SK-N-SH (cell line): Measurements from ENCODE around the gene DYNC1H1. TPM values are rescaled to one million over a fixed set of nuclear protein-coding genes. Genes with fewer than 3 reads are reported as not detected.

ENCODE experiments used
- CTCF ChIA-PET: fragments of 300-600, 350-600 bp; formaldehyde crosslinking; extraction: SDS; loops from one replicate; lab custom pipeline; 2021; lab: Yijun Ruan, JAX
- POLR2A ChIA-PET: fragments of 350-600 bp; sonication (Branson Sonifier 250); formaldehyde crosslinking; extraction: SDS; loops from one replicate; lab custom pipeline; 2020; ENCODE audit warnings: antibody characterized with exemption, inconsistent platforms; lab: Yijun Ruan, JAX
- DNase-seq: peaks from one replicate; pipeline ENCODE4 v3.0.0; 2012
- H2AFZ ChIP-seq: fragments of 200-600 bp; sonication (generic); 2 replicates; pipeline ENCODE4 v1.8.1; 2016; ENCODE audit warnings: antibody characterized with exemption, mild to moderate bottlenecking, low read depth
- H3F3A ChIP-seq: fragments of 200-600 bp; sonication (generic); replicated peaks from 2 replicates; pipeline ENCODE3; 2016; ENCODE audit warnings: antibody characterized with exemption, mild to moderate bottlenecking; ENCODE audit not compliant: insufficient read depth
- H3K27ac ChIP-seq, 2 experiments: fragments of 200-500 bp in 1 of 2; fragments of 200-600 bp in 1 of 2; sonication (Bioruptor generic) in 1 of 2; sonication (generic), shearing (Covaris generic) in 1 of 2; 2 replicates each; pipeline versions ENCODE4 v1.5.1 to v1.6.1; 2014 to 2016; ENCODE audit warnings: low read depth in 2 of 2, inconsistent platforms in 1 of 2, low read length in 1 of 2, mild to moderate bottlenecking in 1 of 2, mixed read lengths in 1 of 2
- H3K27me3 ChIP-seq: fragments of 200-600 bp; sonication (generic), shearing (Covaris generic); 2 replicates; pipeline ENCODE4 v1.6.1; 2016; ENCODE audit warnings: mixed run types; ENCODE audit not compliant: insufficient read depth
- H3K36me3 ChIP-seq, 2 experiments: fragments of 200-500 bp in 1 of 2; fragments of 200-600 bp in 1 of 2; sonication (Bioruptor generic) in 1 of 2; sonication (generic) in 1 of 2; replicated peaks in 1 of 2; 2 replicates each; pipeline versions ENCODE3 to v1.5.1; 2014 to 2016; ENCODE audit warnings: low read length in 1 of 2, mild to moderate bottlenecking in 1 of 2; ENCODE audit not compliant: insufficient read depth in 2 of 2, control insufficient read depth in 1 of 2
- H3K4me1 ChIP-seq, 2 experiments: fragments of 200-500 bp in 1 of 2; fragments of 200-600 bp in 1 of 2; sonication (Bioruptor generic) in 1 of 2; sonication (generic), shearing (Covaris generic) in 1 of 2; 2 replicates each; pipeline versions ENCODE4 v1.5.1 to v1.6.1; 2014 to 2016; ENCODE audit warnings: low read depth in 1 of 2, low read length in 1 of 2, mixed run types in 1 of 2; ENCODE audit not compliant: insufficient read depth in 2 of 2, control insufficient read depth in 1 of 2
- H3K4me2 ChIP-seq: fragments of 200-600 bp; sonication (generic), shearing (Covaris generic); 2 replicates; pipeline ENCODE4 v1.6.1; 2017; ENCODE audit warnings: mixed run types
- H3K4me3 ChIP-seq, 2 experiments: fragments of 200-500 bp in 1 of 2; fragments of 200-600 bp in 1 of 2; sonication (Bioruptor generic) in 1 of 2; sonication (generic), shearing (Covaris generic) in 1 of 2; 2 replicates each; pipeline versions ENCODE4 v1.5.1 to v1.8.1; 2014 to 2016; ENCODE audit warnings: low read depth in 2 of 2, inconsistent platforms in 1 of 2, low read length in 1 of 2, mild to moderate bottlenecking in 1 of 2, mixed read lengths in 1 of 2, moderate library complexity in 1 of 2
- H3K79me2 ChIP-seq: fragments of 200-600 bp; sonication (generic); 2 replicates; pipeline ENCODE4 v1.8.1; 2017; ENCODE audit warnings: mild to moderate bottlenecking; ENCODE audit not compliant: insufficient read depth
- H3K9ac ChIP-seq: fragments of 200-600 bp; sonication (generic); 2 replicates; pipeline ENCODE4 v1.6.1; 2017; ENCODE audit warnings: mixed run types
- H3K9me2 ChIP-seq: fragments of 200-600 bp; sonication (generic); 2 replicates; pipeline ENCODE4 v1.6.1; 2017; ENCODE audit warnings: mixed run types
- H3K9me3 ChIP-seq: fragments of 200-600 bp; sonication (generic); 2 replicates; pipeline ENCODE4 v1.6.1; 2017; ENCODE audit warnings: mixed run types, mild to moderate bottlenecking, moderate library complexity
- H4K20me1 ChIP-seq: fragments of 200-600 bp; sonication (generic); 2 replicates; pipeline ENCODE4 v1.6.1; 2017; ENCODE audit warnings: mild to moderate bottlenecking, mixed run types; ENCODE audit not compliant: insufficient read depth
- CHD2 ChIP-seq: fragments of 150-350 bp; IDR thresholded peaks from 2 replicates; pipeline ENCODE4 v1.6.1; 2018; ENCODE audit warnings: low read length; ENCODE audit not compliant: partially characterized antibody
- ELF1 ChIP-seq: IDR thresholded peaks from 2 replicates; pipeline ENCODE4 v1.4.0; 2012
- EP300 ChIP-seq, 2 experiments: IDR thresholded peaks; 2 replicates each; pipeline versions ENCODE4 v1.4.0 to v1.6.1; 2012; ENCODE audit warnings: borderline replicate concordance in 1 of 2, low read depth in 1 of 2, low read length in 1 of 2
- GATA2 ChIP-seq: sonication (generic); formaldehyde crosslinking; IDR thresholded peaks from 2 replicates; pipeline ENCODE4 v1.5.0; 2020; ENCODE audit warnings: mild to moderate bottlenecking, missing genetic modification reagents
- MEF2A ChIP-seq: IDR thresholded peaks from 2 replicates; pipeline ENCODE4 v1.4.0; 2012; ENCODE audit warnings: low read depth, borderline replicate concordance
- MXI1 ChIP-seq: IDR thresholded peaks from 2 replicates; pipeline ENCODE4 v1.6.1; 2012; ENCODE audit warnings: mild to moderate bottlenecking, low read depth, low read length, improper control_type of control experiment
- RAD21 ChIP-seq: IDR thresholded peaks from 2 replicates; pipeline ENCODE4 v1.6.1; 2012; ENCODE audit warnings: mild to moderate bottlenecking, low read length
- RFX5 ChIP-seq: IDR thresholded peaks from 2 replicates; pipeline ENCODE4 v1.6.1; 2012; ENCODE audit warnings: mild to moderate bottlenecking, improper control_type of control experiment, low read length
- RXRA ChIP-seq: IDR thresholded peaks from 2 replicates; pipeline ENCODE4 v1.4.0; 2012; ENCODE audit warnings: low read depth, mild to moderate bottlenecking, borderline replicate concordance
- SMC3 ChIP-seq: IDR thresholded peaks from 2 replicates; pipeline ENCODE4 v1.6.1; 2012; ENCODE audit warnings: low read depth, low read length, improper control_type of control experiment
- TCF12 ChIP-seq: IDR thresholded peaks from 2 replicates; pipeline ENCODE4 v1.4.0; 2012
- YY1 ChIP-seq: IDR thresholded peaks from 2 replicates; pipeline ENCODE4 v1.4.0; 2012; ENCODE audit warnings: low read depth, mild to moderate bottlenecking
- WGBS: methylation state at CpG from one replicate; pipeline ENCODE4 v1.1.6; 2017; ENCODE audit warnings: low lambda C conversion rate; 5-methylcytosine and 5-hydroxymethylcytosine counted together
- polyA plus RNA-seq, 3 experiments: library from polyadenylated mRNA; depleted of rRNA; stranded (reverse); fragments of >200 nt; gene quantifications; 2 replicates each; pipeline ENCODE4 v1.2.3, GENCODE V29; 2012
- TF ChIP-seq, protein P1 (sequence below): fragments of 150-350 bp; IDR thresholded peaks from 2 replicates; pipeline ENCODE4 v1.6.1; 2017; ENCODE audit warnings: antibody characterized with exemption, low read length, low read depth, borderline replicate concordance
- TF ChIP-seq, protein P2 (sequence below): IDR thresholded peaks from 2 replicates; pipeline ENCODE4; 2012
- TF ChIP-seq, protein P3 (sequence below): IDR thresholded peaks from 2 replicates; pipeline ENCODE4 v1.4.0; 2012; ENCODE audit warnings: low read depth, borderline replicate concordance
- TF ChIP-seq, protein P4 (sequence below): IDR thresholded peaks from 2 replicates; pipeline ENCODE4 v1.6.1; 2012; ENCODE audit warnings: mild to moderate bottlenecking, low read depth, low read length, moderate library complexity

DYNC1H1 gene
- polyA plus RNA-seq, 1 of the 3 experiments (the other 2 are of a cell fraction): 140 TPM

DNA sequence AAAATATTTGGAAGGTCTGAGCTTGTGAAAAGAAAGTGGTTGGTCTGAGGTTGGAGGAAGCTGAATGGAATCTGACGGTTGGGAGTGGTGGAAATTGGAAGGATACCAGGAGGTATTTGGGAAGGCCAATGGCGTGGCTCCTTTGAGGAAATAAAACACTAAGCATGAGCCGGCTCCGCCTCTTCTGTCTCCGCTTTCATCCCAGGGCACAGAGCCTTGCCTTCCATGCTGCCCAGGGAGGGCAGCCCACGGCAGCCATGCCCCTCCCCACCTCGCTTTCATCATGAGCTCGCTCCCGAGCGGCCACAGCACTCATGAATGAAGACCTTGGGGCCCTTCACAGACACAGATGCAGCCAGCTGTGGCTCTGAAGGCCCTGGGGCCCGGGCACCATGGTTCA is 86.3 kb downstream of the DYNC1H1 start:
- WGBS: 84% methylated on average over 11 of the region's 11 CpGs
- ChIA-PET CTCF (interaction anchor here (1.5 to 1.9 kb wide), 2 partner anchors 46 to 343 kb away, joined by 4 to 7 read pairs; no protein-coding TSS in a partner anchor), POLR2A (no interaction called here)

More for the DNA sequence above, 86.3 kb downstream of the DYNC1H1 start:
- Histone ChIP-seq H3K27ac (no peak overlapping the region), H3K4me3 (no peak overlapping the region), H3K9me3 (no peaks in the 10 kb centered on the region), H3K27me3 (no peaks in the 10 kb centered on the region), H3K4me1 (no peaks in the 10 kb centered on the region), H3F3A (peaks cover 7% of the 10 kb centered on the region), H2AFZ (no peak overlapping the region), H3K4me2 (no peak overlapping the region), H4K20me1 (no peaks in the 10 kb centered on the region), H3K9ac (no peak overlapping the region), H3K79me2 (no peaks in the 10 kb centered on the region), H3K9me2 (no peaks in the 10 kb centered on the region), H3K36me3 (peaks cover 39 to 49% of the 10 kb centered on the region in 2 experiments)
- TF ChIP-seq RAD21 (no peak), MXI1 (no peak), MEF2A (no peak), EP300 (IDR thresholded peaks at IDR 0.05; ENCODE audit: borderline replicate concordance in 1 of 2, low read depth in 1 of 2, low read length in 1 of 2) (no peak), RFX5 (no peak), TCF12 (no peak), YY1 (no peak), GATA2 (CRISPR knock-in tag) (no peak), SMC3 (no peak), RXRA (no peak), ELF1 (no peak), CHD2 (no peak)
- TF ChIP-seq, protein P1, sequence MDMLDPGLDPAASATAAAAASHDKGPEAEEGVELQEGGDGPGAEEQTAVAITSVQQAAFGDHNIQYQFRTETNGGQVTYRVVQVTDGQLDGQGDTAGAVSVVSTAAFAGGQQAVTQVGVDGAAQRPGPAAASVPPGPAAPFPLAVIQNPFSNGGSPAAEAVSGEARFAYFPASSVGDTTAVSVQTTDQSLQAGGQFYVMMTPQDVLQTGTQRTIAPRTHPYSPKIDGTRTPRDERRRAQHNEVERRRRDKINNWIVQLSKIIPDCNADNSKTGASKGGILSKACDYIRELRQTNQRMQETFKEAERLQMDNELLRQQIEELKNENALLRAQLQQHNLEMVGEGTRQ: no peak
- TF ChIP-seq, protein P2, sequence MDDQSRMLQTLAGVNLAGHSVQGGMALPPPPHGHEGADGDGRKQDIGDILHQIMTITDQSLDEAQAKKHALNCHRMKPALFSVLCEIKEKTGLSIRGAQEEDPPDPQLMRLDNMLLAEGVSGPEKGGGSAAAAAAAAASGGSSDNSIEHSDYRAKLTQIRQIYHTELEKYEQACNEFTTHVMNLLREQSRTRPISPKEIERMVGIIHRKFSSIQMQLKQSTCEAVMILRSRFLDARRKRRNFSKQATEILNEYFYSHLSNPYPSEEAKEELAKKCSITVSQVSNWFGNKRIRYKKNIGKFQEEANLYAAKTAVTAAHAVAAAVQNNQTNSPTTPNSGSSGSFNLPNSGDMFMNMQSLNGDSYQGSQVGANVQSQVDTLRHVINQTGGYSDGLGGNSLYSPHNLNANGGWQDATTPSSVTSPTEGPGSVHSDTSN: no peak
- TF ChIP-seq, protein P3, sequence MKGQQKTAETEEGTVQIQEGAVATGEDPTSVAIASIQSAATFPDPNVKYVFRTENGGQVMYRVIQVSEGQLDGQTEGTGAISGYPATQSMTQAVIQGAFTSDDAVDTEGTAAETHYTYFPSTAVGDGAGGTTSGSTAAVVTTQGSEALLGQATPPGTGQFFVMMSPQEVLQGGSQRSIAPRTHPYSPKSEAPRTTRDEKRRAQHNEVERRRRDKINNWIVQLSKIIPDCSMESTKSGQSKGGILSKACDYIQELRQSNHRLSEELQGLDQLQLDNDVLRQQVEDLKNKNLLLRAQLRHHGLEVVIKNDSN: no peak
- TF ChIP-seq, protein P4, sequence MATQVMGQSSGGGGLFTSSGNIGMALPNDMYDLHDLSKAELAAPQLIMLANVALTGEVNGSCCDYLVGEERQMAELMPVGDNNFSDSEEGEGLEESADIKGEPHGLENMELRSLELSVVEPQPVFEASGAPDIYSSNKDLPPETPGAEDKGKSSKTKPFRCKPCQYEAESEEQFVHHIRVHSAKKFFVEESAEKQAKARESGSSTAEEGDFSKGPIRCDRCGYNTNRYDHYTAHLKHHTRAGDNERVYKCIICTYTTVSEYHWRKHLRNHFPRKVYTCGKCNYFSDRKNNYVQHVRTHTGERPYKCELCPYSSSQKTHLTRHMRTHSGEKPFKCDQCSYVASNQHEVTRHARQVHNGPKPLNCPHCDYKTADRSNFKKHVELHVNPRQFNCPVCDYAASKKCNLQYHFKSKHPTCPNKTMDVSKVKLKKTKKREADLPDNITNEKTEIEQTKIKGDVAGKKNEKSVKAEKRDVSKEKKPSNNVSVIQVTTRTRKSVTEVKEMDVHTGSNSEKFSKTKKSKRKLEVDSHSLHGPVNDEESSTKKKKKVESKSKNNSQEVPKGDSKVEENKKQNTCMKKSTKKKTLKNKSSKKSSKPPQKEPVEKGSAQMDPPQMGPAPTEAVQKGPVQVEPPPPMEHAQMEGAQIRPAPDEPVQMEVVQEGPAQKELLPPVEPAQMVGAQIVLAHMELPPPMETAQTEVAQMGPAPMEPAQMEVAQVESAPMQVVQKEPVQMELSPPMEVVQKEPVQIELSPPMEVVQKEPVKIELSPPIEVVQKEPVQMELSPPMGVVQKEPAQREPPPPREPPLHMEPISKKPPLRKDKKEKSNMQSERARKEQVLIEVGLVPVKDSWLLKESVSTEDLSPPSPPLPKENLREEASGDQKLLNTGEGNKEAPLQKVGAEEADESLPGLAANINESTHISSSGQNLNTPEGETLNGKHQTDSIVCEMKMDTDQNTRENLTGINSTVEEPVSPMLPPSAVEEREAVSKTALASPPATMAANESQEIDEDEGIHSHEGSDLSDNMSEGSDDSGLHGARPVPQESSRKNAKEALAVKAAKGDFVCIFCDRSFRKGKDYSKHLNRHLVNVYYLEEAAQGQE: no peak
- no peak for DNase-seq
